Sigmoid colon (tissue), 4 donors: Measurements from ENCODE around the gene ARHGAP22.

Experiments
- EP300 ChIP-seq, 4 donors: sonication (generic); formaldehyde crosslinking; IDR thresholded peaks; one replicate each; pipeline ENCODE4 v1.6.1; 2017; ENCODE audit warnings: antibody characterized with exemption in 4 of 4
- POLR2A ChIP-seq, 2 donors: fragments of 450-650 bp; IDR thresholded peaks; one replicate each; pipeline ENCODE4 v1.6.1; 2016; ENCODE audit warnings: antibody characterized with exemption in 2 of 2, mild to moderate bottlenecking in 2 of 2, moderate library complexity in 2 of 2
- POLR2AphosphoS5 ChIP-seq, 4 donors: sonication (generic); formaldehyde crosslinking; IDR thresholded peaks; one replicate each; pipeline ENCODE4 v1.6.1; 2017; ENCODE audit warnings: antibody characterized with exemption in 4 of 4
- TF ChIP-seq, protein P1 (sequence below), 4 experiments: fragments of 450-650 bp in 3 of 4; fragments of 200-600 bp in 1 of 4; IDR thresholded peaks; one replicate each; pipeline ENCODE4 v1.5.1; 2016 to 2019; ENCODE audit warnings: antibody characterized with exemption in 4 of 4, mild to moderate bottlenecking in 3 of 4, moderate library complexity in 2 of 4

DNA sequence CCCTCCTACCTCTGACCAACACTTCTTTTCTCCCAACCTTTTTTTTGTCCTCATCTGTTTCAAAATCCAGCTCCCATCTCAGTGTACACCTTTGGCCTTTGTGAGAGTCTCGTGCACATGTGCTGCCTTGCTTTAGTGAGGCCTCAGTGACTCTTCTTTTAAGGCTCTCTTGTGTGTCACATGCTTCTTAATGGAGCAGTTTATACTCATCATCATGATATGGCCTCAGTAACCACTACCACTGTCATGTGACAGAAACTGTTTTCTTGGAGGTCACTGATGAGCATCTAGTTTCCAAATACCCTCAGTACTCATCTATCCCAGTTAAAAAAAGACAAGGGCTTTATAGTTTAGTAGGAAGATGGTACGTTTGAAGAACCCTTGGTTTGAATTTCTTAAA is 8.1 kb upstream of the ARHGAP22 start:
- TF ChIP-seq POLR2A (IDR thresholded peaks at IDR 0.05) (no peak), POLR2AphosphoS5 (IDR thresholded peaks at IDR 0.05) (no peak), EP300 (IDR thresholded peaks at IDR 0.05) (no peak)
- TF ChIP-seq, protein P1, sequence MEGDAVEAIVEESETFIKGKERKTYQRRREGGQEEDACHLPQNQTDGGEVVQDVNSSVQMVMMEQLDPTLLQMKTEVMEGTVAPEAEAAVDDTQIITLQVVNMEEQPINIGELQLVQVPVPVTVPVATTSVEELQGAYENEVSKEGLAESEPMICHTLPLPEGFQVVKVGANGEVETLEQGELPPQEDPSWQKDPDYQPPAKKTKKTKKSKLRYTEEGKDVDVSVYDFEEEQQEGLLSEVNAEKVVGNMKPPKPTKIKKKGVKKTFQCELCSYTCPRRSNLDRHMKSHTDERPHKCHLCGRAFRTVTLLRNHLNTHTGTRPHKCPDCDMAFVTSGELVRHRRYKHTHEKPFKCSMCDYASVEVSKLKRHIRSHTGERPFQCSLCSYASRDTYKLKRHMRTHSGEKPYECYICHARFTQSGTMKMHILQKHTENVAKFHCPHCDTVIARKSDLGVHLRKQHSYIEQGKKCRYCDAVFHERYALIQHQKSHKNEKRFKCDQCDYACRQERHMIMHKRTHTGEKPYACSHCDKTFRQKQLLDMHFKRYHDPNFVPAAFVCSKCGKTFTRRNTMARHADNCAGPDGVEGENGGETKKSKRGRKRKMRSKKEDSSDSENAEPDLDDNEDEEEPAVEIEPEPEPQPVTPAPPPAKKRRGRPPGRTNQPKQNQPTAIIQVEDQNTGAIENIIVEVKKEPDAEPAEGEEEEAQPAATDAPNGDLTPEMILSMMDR (IDR thresholded peaks at IDR 0.05): no peak
